Mucosa of rectum (tissue), 2 donors: ENCODE measurements around the gene CETP.

Experiments
- H3K27ac ChIP-seq, 2 donors: one replicate each; pipeline ENCODE4 v1.7.0; 2013; ENCODE audit warnings: inconsistent platforms in 2 of 2, low read depth in 2 of 2, low read length in 2 of 2
- H3K27me3 ChIP-seq, 2 donors: one replicate each; pipeline ENCODE4 v1.7.0; 2013; ENCODE audit warnings: low read length in 2 of 2; ENCODE audit not compliant: control insufficient read depth in 2 of 2, insufficient read depth in 2 of 2
- H3K36me3 ChIP-seq, 2 donors: one replicate each; pipeline ENCODE4 v1.7.0; 2013; ENCODE audit warnings: low read length in 2 of 2; ENCODE audit not compliant: control insufficient read depth in 2 of 2, insufficient read depth in 2 of 2
- H3K4me1 ChIP-seq, 2 donors: one replicate each; pipeline ENCODE4 v1.7.0; 2013; ENCODE audit warnings: low read length in 2 of 2, mild to moderate bottlenecking in 1 of 2; ENCODE audit not compliant: control insufficient read depth in 2 of 2, insufficient read depth in 2 of 2
- H3K4me3 ChIP-seq, 2 donors: one replicate each; pipeline ENCODE4 v1.7.0; 2013; ENCODE audit warnings: low read length in 2 of 2
- H3K9ac ChIP-seq, 2 donors: one replicate each; pipeline ENCODE4 v1.7.0; 2013; ENCODE audit warnings: low read length in 2 of 2, low read depth in 1 of 2, mild to moderate bottlenecking in 1 of 2
- H3K9me3 ChIP-seq, 2 donors: one replicate each; pipeline ENCODE4 v1.7.0; 2013; ENCODE audit warnings: low read length in 2 of 2; ENCODE audit not compliant: control insufficient read depth in 2 of 2
- donor health status: healthy.
- donor health status: Normal muscosa, but diverticular disease.

The CETP gene

DNA sequence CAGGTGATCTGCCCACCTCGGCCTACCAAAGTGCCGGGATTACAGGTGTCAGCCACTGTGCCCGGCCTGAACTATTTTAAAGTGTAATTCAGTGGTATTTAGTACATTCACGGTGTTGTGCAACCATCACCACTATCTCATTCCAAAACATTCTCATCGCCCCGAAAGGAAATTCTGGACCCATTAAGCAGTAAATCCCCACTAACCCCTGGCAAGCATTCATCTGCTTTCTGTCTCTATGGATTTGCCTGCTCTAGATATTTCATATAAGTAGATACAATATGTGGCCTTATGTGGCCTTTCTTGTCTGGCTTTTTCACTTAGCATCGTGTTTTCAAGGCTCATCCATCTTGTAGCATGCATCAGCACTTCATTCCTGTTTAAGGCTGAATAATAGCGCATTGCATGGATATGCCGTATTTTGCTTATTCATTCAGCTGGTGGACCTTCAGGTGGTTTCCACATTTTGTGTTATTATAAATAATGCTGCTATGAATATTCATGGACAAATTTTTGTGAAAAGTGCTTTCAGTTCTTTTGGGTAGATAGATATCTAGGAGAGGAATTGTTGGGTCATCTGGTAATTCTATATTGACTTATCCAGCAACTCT, 38.2 kb upstream of the CETP start:
- Histone ChIP-seq H3K27ac (no peak overlapping the region), H3K27me3 (no peaks in the 10 kb centered on the region), H3K36me3 (no peaks in the 10 kb centered on the region), H3K4me1 (peaks cover 0 to 4% of the 10 kb centered on the region in 2 donors), H3K9ac (no peak overlapping the region), H3K4me3 (no peak overlapping the region), H3K9me3 (no peaks in the 10 kb centered on the region)

DNA sequence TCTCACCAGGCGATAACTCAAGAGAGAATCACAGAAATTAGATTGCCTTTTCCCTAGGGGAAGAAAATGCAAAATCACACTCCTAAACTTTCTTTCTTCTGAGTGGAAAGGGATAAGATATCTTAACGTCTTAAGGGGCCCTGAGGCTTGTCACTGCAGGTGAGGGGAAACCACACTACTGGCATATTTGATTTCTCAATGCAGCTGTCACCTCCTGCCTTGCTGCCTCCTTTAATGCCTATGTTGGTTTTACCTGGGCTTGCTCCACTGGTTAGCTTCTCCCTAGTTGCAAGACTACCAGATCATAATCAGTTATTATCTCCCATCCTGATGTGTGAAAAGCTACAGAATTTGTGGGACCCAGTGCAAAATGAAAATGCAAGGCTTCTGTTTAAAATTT, 34.3 kb upstream of the CETP start:
- no peaks in the 10 kb centered on the region for H3K9me3 ChIP-seq
- no peak overlapping the region for H3K27ac ChIP-seq
- no peak overlapping the region for H3K4me3 ChIP-seq
- no peak overlapping the region for H3K9ac ChIP-seq
- H3K4me1 ChIP-seq = peaks cover 12 to 15% of the 10 kb centered on the region in 2 donors
- no peaks in the 10 kb centered on the region for H3K27me3 ChIP-seq
- no peaks in the 10 kb centered on the region for H3K36me3 ChIP-seq

DNA sequence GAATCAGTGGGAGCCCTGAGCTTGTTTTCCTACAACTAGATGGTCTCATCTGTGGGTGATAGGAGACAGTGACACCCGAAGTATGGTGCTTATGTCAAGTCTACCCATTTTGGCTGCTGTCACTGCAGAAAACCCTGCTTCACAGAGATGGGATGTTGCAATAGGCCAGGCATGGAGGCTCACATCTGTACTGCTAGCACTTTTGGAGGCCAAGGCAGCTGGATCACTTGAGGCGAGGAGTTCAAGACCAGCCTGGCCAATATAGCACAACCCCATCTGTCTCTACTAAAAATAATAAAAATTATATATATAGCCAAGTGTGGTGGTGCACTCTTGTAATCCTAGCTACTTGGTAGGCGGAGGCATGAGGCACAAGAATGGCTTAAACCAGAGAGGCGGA, 32.1 kb upstream of the CETP start:
- no peak overlapping the region for H3K4me3 ChIP-seq
- H3K27me3 ChIP-seq = no peaks in the 10 kb centered on the region
- H3K36me3 ChIP-seq = peaks cover 5 to 8% of the 10 kb centered on the region in 2 donors
- no peak overlapping the region for H3K27ac ChIP-seq
- peaks cover 17 to 26% of the 10 kb centered on the region in 2 donors for H3K4me1 ChIP-seq
- H3K9ac ChIP-seq = no peak overlapping the region
- H3K9me3 ChIP-seq = no peaks in the 10 kb centered on the region

DNA sequence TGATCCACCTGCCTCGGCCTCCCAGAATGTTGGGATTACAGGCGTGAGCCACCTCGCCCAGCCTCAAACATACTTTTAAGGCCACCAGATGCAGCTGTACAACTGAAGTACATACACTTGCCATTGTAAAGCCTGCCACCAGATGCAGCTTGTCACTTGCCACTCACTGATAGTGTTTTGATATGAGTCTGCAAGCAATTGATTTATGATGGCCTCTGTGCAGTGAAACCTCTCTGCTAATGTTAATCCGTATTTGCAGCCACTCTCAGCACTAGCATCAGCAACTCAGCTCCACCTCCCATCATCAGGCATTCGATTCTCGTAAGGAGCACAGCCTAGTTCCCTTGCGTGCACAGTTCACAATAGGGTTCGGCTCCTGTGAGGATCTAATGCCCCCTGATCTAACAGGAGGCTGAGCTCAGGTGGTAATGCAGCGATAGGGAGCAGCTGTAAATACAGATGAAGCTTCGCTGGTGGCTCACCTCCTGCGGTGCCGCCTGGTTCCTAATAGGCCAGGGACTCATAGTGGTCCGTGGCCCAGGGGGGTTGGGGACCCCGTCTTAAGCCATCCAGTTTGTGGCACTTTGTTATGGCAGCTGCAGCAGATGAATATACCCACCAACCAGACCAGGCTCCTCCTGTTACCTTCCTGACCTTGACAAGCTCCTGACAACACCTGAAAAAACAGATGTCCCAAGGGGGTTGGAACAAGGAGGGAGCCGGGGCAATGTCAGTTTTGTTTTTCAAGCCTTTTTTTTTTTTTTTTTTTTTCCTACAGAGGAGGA, 31.1 kb upstream of the CETP start:
- H3K27ac ChIP-seq = peak overlapping the region; percentile 99 to 100
- peak overlapping the region; percentile 73 to 77 for H3K4me3 ChIP-seq
- H3K9ac ChIP-seq = peak overlapping the region; percentile 20 to 91
- peaks cover 17 to 30% of the 10 kb centered on the region in 2 donors for H3K4me1 ChIP-seq
- H3K9me3 ChIP-seq = no peaks in the 10 kb centered on the region
- H3K27me3 ChIP-seq = no peaks in the 10 kb centered on the region
- H3K36me3 ChIP-seq = peaks cover 15 to 17% of the 10 kb centered on the region in 2 donors

DNA sequence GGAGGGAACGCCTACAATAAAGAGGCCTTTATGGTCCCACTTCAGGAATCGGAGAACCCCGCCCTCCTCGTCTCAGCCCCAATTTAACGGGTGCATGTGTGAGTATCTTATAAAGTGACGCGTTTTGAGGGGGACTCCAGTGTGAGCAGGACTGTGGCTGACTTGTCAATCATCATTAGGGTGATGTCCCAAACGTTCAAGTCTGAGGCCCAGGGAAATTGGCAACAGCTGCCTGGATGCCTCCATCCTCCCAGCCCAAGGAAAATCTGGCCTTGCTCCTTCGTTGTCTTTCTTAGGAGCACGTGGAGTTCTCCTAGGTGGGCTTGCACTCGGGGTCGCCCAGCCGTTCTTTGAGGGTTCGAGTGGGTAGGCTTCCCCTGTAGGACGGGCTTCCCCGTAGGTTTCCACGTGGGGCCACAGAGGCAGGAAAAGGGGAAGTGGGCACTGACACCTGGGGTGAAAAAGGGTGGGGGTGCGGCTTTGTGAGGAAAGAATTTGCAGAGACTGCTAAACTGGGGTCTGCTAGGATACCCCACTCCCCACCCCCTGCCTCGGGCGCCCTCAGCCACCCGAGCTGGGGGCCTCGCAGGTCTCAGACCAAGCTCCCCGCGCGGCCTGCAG, 30.4 kb upstream of the CETP start:
- Histone ChIP-seq H3K4me3 (peak overlapping the region; percentile 73 to 77), H3K27me3 (no peaks in the 10 kb centered on the region), H3K27ac (peak overlapping the region; percentile 99 to 100), H3K9me3 (no peaks in the 10 kb centered on the region), H3K4me1 (peaks cover 17 to 33% of the 10 kb centered on the region in 2 donors), H3K36me3 (peaks cover 22 to 23% of the 10 kb centered on the region in 2 donors), H3K9ac (peak overlapping the region; percentile 85 to 91)

DNA sequence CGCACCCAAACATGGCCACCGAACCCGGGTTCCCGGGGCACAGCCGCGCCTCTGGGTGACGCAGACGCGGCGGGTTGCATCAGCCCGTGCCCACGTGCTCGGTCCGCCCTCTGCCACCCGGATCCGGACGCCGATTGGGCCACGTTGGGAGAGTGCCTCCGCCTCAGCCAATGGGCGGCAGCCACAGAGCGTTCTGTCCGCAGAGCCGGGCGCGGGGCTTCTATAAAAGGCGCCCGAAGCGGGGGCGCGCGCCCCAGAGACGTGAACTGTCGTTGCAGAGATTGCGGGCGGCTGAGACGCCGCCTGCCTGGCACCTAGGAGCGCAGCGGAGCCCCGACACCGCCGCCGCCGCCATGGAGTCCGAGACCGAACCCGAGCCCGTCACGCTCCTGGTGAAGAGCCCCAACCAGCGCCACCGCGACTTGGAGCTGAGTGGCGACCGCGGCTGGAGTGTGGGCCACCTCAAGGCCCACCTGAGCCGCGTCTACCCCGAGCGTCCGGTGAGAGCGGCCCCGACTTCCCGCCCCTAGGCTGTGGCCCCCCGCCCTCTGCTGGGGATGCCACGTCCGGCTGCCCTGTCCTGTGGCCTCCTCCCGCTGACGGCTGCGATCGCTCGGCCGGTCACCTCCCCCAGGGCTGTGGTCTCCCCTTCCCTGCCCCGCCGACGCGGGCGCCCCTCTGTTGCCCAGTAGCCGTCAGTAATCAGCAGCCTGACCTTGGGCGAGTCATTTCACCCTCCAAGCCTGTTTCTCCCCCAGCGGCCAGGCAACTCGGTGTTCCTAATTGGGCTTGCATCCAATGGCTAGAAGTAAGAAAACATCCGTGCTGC, 29.6 kb upstream of the CETP start, which contains the start of gene HERPUD1:
TSS of gene HERPUD1 (plus strand) at position 251 of the 829 bp plus-strand sequence. CDS start at position 354, 103 bp downstream.
- H3K36me3 ChIP-seq = peaks cover 29 to 31% of the 10 kb centered on the region in 2 donors
- H3K9me3 ChIP-seq = no peaks in the 10 kb centered on the region
- H3K4me1 ChIP-seq = peaks cover 19 to 33% of the 10 kb centered on the region in 2 donors
- peak within 1 kb of the TSS; percentile 77 to 98 for H3K4me3 ChIP-seq
- H3K9ac ChIP-seq = peak within 1 kb of the TSS; percentile 92 to 99
- peak within 1 kb of the TSS; percentile 99 to 100 for H3K27ac ChIP-seq
- no peaks in the 10 kb centered on the region for H3K27me3 ChIP-seq

DNA sequence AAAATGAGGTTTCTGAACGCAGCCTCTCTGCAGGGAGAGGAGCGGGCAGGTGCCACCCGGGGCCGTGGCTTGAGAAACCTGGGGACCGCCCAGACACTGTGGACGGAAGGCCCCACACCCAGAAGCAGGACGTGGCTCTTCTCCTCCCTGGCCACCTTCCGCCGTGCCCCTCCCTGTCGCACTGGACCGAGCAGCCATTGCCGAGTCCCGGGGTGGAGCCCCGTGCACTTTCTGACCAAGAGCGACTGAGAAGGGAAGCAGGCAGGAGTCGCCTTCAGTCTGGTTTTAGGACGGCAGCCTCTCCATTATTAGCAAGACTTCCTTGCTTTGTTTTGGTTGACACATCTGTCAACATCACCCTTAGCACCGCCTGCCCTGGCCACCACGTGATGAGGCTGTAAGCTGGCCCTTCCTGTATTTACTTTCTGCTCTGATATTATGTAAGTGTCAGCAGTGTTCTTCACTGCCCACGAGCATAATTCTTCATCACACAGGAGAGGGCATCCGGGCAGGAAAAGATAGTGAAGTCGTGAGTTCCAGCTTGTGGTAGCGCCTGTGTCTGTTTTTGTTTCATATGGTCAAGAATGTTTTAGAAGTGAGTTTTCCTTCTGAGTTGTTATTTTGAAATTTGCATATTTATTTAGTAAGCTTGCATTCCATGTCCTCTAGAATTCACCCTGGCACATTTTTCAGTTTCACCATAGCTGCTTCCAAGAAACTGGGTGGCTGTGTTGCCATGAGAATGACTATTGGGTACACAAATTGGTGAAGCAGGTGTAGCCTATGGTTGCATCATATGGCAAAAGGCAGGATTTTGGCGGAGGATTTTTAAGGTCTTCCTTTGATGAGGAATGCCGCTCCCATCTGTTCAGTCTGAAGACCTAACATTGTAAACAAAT, 28.8 kb upstream of the CETP start:
- Histone ChIP-seq H3K27ac (peak overlapping the region; percentile 99 to 100), H3K9ac (peak overlapping the region; percentile 92 to 99), H3K36me3 (peaks cover 38 to 39% of the 10 kb centered on the region in 2 donors), H3K4me1 (peaks cover 19 to 33% of the 10 kb centered on the region in 2 donors), H3K27me3 (no peaks in the 10 kb centered on the region), H3K9me3 (no peaks in the 10 kb centered on the region), H3K4me3 (peak overlapping the region; percentile 77 to 98)

DNA sequence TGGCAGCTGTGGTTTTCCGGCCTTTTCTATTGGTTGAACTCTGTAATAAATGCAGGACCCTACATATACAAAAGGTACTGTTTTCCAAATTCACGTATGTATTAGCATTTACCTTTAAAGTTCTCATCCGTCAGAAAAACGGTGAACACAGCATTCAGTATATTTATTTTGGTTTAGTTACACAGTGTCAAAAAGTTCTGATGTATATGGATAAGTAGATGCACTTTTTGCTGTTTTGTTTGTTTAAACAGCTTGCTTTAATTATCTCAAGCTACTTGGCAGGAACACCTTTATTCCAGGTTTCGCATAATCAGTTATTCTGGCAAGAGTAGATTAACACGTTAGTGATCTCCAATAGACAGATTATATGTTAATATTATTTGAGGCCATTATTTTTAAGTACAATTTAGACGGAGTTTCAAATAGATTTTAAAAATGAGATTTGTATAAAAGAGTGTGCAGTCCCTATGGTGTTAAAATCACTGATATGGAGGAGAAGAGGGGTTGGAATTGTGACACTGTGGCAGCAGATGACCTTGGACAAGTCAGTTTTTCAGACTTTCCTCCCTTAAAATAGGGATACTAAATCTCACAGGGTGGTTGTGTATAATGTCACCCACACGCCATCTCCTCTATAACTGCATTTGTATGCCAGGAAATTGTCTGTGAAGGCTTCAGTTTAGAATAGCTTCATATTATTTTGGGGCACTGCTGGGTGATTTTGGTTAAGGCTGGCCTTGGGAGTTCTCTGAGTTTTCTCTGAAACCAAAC, 27.7 kb upstream of the CETP start:
- H3K4me1 ChIP-seq = peaks cover 24 to 38% of the 10 kb centered on the region in 2 donors
- peak overlapping the region; percentile 77 to 98 for H3K4me3 ChIP-seq
- peak overlapping the region; percentile 32 to 100 for H3K27ac ChIP-seq
- H3K36me3 ChIP-seq = peaks cover 47 to 49% of the 10 kb centered on the region in 2 donors
- H3K27me3 ChIP-seq = no peaks in the 10 kb centered on the region
- no peaks in the 10 kb centered on the region for H3K9me3 ChIP-seq
- H3K9ac ChIP-seq = peak overlapping the region; percentile 92 to 99
